GM21619 (cell line): Measurements from ENCODE around the gene PKN1.

Experiments
- ATAC-seq: cut with Tn5 transposase; IDR thresholded peaks from one replicate; pipeline ENCODE4 v1.9.1; 2021; ENCODE audit not compliant: unreplicated experiment

Gene PKN1

GRCh38 chr19:14512406-14512961, 79.4 kb downstream of the PKN1 start:
- ATAC-seq, result no peak

- ATAC-seq, result no peak
Measured at GRCh38 chr19:14514215-14514863, 81.2 kb downstream of the PKN1 start.

GRCh38 chr19:14515501-14516047, 82.5 kb downstream of the PKN1 start:
- ATAC-seq, result no peak

GRCh38 chr19:14516048-14516534, 83.0 kb downstream of the PKN1 start:
- no peak for ATAC-seq

- ATAC-seq, result no peak
Measured at GRCh38 chr19:14516746-14517438, 83.8 kb downstream of the PKN1 start.

- ATAC-seq, result no peak
Measured at GRCh38 chr19:14517446-14517839, 84.3 kb downstream of the PKN1 start.

GRCh38 chr19:14517840-14518505, 84.9 kb downstream of the PKN1 start, which contains the start of gene DNAJB1:
Gene DNAJB1 (minus strand): TSS chr19:14518397. CDS start chr19:14518349, 48 bp downstream.
- ATAC-seq, result peak; percentile 46

- ATAC-seq, result no peak
Measured at GRCh38 chr19:14519245-14519859, 86.2 kb downstream of the PKN1 start.

GRCh38 chr19:14519860-14520407, 86.8 kb downstream of the PKN1 start:
- ATAC-seq, result no peak

GRCh38 chr19:14520543-14520942, 87.4 kb downstream of the PKN1 start:
- no peak for ATAC-seq
